Upper lobe of left lung (tissue), 6 donors: ENCODE data around the gene XYLT1. TPM values are rescaled to one million over a fixed set of nuclear protein-coding genes. Genes with fewer than 3 reads are reported as not detected.

Source experiments
- ATAC-seq, 2 donors: fragments of 200-7000 bp; cut with Tn5 transposase; one replicate each; pipeline ENCODE4 v1.9.1; 2022; ENCODE audit warnings: mild to moderate bottlenecking in 2 of 2, moderate library complexity in 2 of 2; ENCODE audit not compliant: low FRiP score in 2 of 2
- DNase-seq, 2 donors: peaks; one replicate each; pipeline ENCODE4 v3.0.0-alpha.2; 2019 to 2020
- H3K27ac ChIP-seq, 4 donors: fragments of 200-600 bp; sonication (generic); one replicate each; pipeline ENCODE4 v1.5.1; 2016 to 2019
- H3K27me3 ChIP-seq, 4 donors: fragments of 200-600 bp; sonication (generic); one replicate each; pipeline ENCODE4 v1.5.1; 2017 to 2019
- H3K36me3 ChIP-seq, 4 donors: fragments of 200-600 bp; sonication (generic); one replicate each; pipeline ENCODE4 v1.5.1; 2016 to 2019
- H3K4me1 ChIP-seq, 4 donors: fragments of 200-600 bp; sonication (generic); one replicate each; pipeline ENCODE4 v1.5.1; 2018 to 2019
- H3K4me3 ChIP-seq, 4 donors: fragments of 200-600 bp; sonication (generic); one replicate each; pipeline ENCODE4 v1.5.1; 2017 to 2019; ENCODE audit warnings: mild to moderate bottlenecking in 2 of 4, moderate library complexity in 1 of 4
- H3K9me3 ChIP-seq, 4 donors: fragments of 200-600 bp; sonication (generic); one replicate each; pipeline ENCODE4 v1.5.1; 2018 to 2019
- CTCF ChIP-seq, 6 experiments: fragments of 450-650 bp in 4 of 6; fragments of 200-600 bp in 2 of 6; sonication (generic) in 2 of 6; IDR thresholded peaks; one replicate each; pipeline ENCODE4 v1.5.1; 2016 to 2019; ENCODE audit warnings: antibody characterized with exemption in 6 of 6
- EP300 ChIP-seq, 4 donors: sonication (generic); formaldehyde crosslinking; IDR thresholded peaks; one replicate each; pipeline ENCODE4 v1.5.1; 2017; ENCODE audit warnings: antibody characterized with exemption in 4 of 4, control low read depth in 2 of 4
- POLR2A ChIP-seq, 4 donors: fragments of 450-650 bp; IDR thresholded peaks; one replicate each; pipeline ENCODE4 v1.5.1; 2016 to 2017; ENCODE audit warnings: antibody characterized with exemption in 4 of 4, mild to moderate bottlenecking in 2 of 4
- POLR2AphosphoS5 ChIP-seq, 2 donors: sonication (generic); formaldehyde crosslinking; IDR thresholded peaks; one replicate each; pipeline ENCODE4 v1.5.1; 2017; ENCODE audit warnings: antibody characterized with exemption in 2 of 2
- WGBS, 2 donors: methylation state at CpG; one replicate each; pipeline ENCODE4 v1.1.5; 2017 to 2018; 5-methylcytosine and 5-hydroxymethylcytosine counted together
- total RNA-seq, 6 donors: library from RNA; depleted of rRNA in 4 of 6; stranded (reverse); fragments of >200 nt in 4 of 6; gene quantifications; one replicate each; pipeline versions ENCODE4 v1.1.0 to v1.2.1, GENCODE V29; 2016 to 2021
- donor health status: DM: no; HTN: no; CAD: no; lungs with moderate emphysema.
- donor health status: DM: no; HTN: yes; CAD: no; lungs with severe emphysema.

The XYLT1 gene
- total RNA-seq, 6 donors from 2014 or later: 3.0 to 26.2 (median 6.8) TPM

- WGBS, 2 donors: 61 to 71% methylated on average over 10 of the region's 10 CpGs
- no peak for ATAC-seq
- TF ChIP-seq CTCF (IDR thresholded peaks at IDR 0.05): no peak
- no peak for TF ChIP-seq EP300 (IDR thresholded peaks at IDR 0.05)
- TF ChIP-seq POLR2AphosphoS5 (IDR thresholded peaks at IDR 0.05): no peak
- no peak for TF ChIP-seq POLR2A (IDR thresholded peaks at IDR 0.05)
- H3K4me1 ChIP-seq: no peaks in the 10 kb centered on the region
- no peak overlapping the region for H3K4me3 ChIP-seq
- H3K9me3 ChIP-seq: no peaks in the 10 kb centered on the region
- H3K36me3 ChIP-seq: no peaks in the 10 kb centered on the region
- H3K27ac ChIP-seq: no peak overlapping the region
- H3K27me3 ChIP-seq: no peaks in the 10 kb centered on the region
- no peak for DNase-seq
These were observed 223.6 kb downstream of the XYLT1 start for GRCh38 chr16:17246974-17247732.

- Histone ChIP-seq H3K9me3 (no peaks in the 10 kb centered on the region), H3K27ac (no peak overlapping the region), H3K27me3 (no peaks in the 10 kb centered on the region), H3K4me3 (no peak overlapping the region), H3K4me1 (no peaks in the 10 kb centered on the region), H3K36me3 (no peaks in the 10 kb centered on the region)
- DNase-seq (no peak), ATAC-seq (no peak)
- TF ChIP-seq POLR2A (IDR thresholded peaks at IDR 0.05): no peak
- TF ChIP-seq POLR2AphosphoS5 (IDR thresholded peaks at IDR 0.05): no peak
- no peak for TF ChIP-seq EP300 (IDR thresholded peaks at IDR 0.05)
- TF ChIP-seq CTCF (IDR thresholded peaks at IDR 0.05): no peak
- WGBS, 2 donors: 82 to 88% methylated on average over 8 of the region's 8 CpGs
These were observed 224.4 kb downstream of the XYLT1 start for GRCh38 chr16:17246268-17246885.

GRCh38 chr16:17245776-17246175 lies 225.0 kb downstream of the XYLT1 start:
- H3K27me3 ChIP-seq: no peaks in the 10 kb centered on the region
- no peak for DNase-seq
- no peak for TF ChIP-seq CTCF (IDR thresholded peaks at IDR 0.05)
- TF ChIP-seq EP300 (IDR thresholded peaks at IDR 0.05): no peak
- TF ChIP-seq POLR2AphosphoS5 (IDR thresholded peaks at IDR 0.05): no peak
- no peak for TF ChIP-seq POLR2A (IDR thresholded peaks at IDR 0.05)
- H3K9me3 ChIP-seq: no peaks in the 10 kb centered on the region
- WGBS, 2 donors: 87% methylated on average over 6 of the region's 6 CpGs
- no peaks in the 10 kb centered on the region for H3K36me3 ChIP-seq
- no peaks in the 10 kb centered on the region for H3K4me1 ChIP-seq
- no peak overlapping the region for H3K27ac ChIP-seq
- no peak overlapping the region for H3K4me3 ChIP-seq
- ATAC-seq: no peak

- DNase-seq (no peak), ATAC-seq (no peak)
- Histone ChIP-seq H3K27me3 (no peaks in the 10 kb centered on the region), H3K4me1 (no peaks in the 10 kb centered on the region), H3K27ac (no peak overlapping the region), H3K36me3 (no peaks in the 10 kb centered on the region), H3K4me3 (no peak overlapping the region), H3K9me3 (no peaks in the 10 kb centered on the region)
- 72 to 74% methylated on average over 9 of the region's 9 CpGs for WGBS, 2 donors
- TF ChIP-seq EP300 (IDR thresholded peaks at IDR 0.05): no peak
- TF ChIP-seq POLR2A (IDR thresholded peaks at IDR 0.05): no peak
- TF ChIP-seq CTCF (IDR thresholded peaks at IDR 0.05): no peak
- no peak for TF ChIP-seq POLR2AphosphoS5 (IDR thresholded peaks at IDR 0.05)
These were observed 225.7 kb downstream of the XYLT1 start for GRCh38 chr16:17244872-17245551.
